ENCODE results near the gene SPATS2L. TPM values are rescaled to one million over a fixed set of nuclear protein-coding genes. Genes with fewer than 3 reads are reported as not detected.
A peak's percentile ranks its signal among the peaks of the same experiment; 100 is the strongest.

The SPATS2L gene
- total and polyA plus RNA-seq, 2 experiments from 2014 or later, result 118 to 154 TPM

DNA sequence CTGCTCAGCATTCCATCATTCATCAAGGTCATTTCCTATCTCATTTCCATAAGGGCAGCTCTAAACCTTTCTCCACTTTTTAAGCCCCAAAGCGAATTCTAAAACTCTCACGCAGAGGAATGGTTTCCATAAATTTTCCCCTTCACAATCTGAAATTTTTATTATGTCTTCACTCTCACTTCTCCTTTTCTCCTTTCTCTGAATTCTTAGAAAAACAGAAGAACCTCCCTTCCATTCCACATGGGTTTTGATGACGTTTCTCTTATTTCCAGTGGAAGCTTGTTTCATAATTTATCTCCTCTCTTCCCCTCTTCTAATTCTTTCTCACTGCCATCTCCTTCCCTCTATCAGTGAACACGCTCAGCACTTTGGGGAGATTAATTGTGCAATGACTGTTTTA lies 97.3 kb downstream of the SPATS2L start (continued):
- no peak for TF ChIP-seq REST (IDR thresholded peaks at IDR 0.05; ENCODE audit: unreplicated experiment)
- TF ChIP-seq, protein P1, sequence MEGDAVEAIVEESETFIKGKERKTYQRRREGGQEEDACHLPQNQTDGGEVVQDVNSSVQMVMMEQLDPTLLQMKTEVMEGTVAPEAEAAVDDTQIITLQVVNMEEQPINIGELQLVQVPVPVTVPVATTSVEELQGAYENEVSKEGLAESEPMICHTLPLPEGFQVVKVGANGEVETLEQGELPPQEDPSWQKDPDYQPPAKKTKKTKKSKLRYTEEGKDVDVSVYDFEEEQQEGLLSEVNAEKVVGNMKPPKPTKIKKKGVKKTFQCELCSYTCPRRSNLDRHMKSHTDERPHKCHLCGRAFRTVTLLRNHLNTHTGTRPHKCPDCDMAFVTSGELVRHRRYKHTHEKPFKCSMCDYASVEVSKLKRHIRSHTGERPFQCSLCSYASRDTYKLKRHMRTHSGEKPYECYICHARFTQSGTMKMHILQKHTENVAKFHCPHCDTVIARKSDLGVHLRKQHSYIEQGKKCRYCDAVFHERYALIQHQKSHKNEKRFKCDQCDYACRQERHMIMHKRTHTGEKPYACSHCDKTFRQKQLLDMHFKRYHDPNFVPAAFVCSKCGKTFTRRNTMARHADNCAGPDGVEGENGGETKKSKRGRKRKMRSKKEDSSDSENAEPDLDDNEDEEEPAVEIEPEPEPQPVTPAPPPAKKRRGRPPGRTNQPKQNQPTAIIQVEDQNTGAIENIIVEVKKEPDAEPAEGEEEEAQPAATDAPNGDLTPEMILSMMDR (conservative IDR thresholded peaks at IDR 0.05; ENCODE audit: low read depth in 2 of 2), result no peak

- no peak for DNase-seq (ENCODE audit: low spot score)
- no peak overlapping the region for H3K4me3 Mint-ChIP-seq
- peaks cover 34% of the 10 kb centered on the region for H3K4me1 Mint-ChIP-seq
- Histone ChIP-seq H3K4me3 (no peak overlapping the region), H3K27me3 (ENCODE audit: insufficient read depth) (no peaks in the 10 kb centered on the region), H3K79me2 (replicated peaks; ENCODE audit: insufficient read depth) (peaks cover 63% of the 10 kb centered on the region), H4K20me1 (replicated peaks; ENCODE audit: insufficient read depth) (no peaks in the 10 kb centered on the region; the same call in 1 of the 2 replicates), H3K27ac (ENCODE audit: low read depth) (no peak overlapping the region), H3K36me3 (ENCODE audit: insufficient read depth) (no peaks in the 10 kb centered on the region), H3K4me2 (no peak overlapping the region), H3K4me1 (ENCODE audit: insufficient read depth) (peaks cover 19% of the 10 kb centered on the region), H3K9me2 (ENCODE audit: insufficient read depth) (no peaks in the 10 kb centered on the region), H2AFZ (no peak overlapping the region), H3F3A (replicated peaks; ENCODE audit: low read depth) (no peaks in the 10 kb centered on the region)
- no peaks in the 10 kb centered on the region for H3K9me3 Mint-ChIP-seq
- H3K27ac Mint-ChIP-seq, result peak overlapping the region; percentile 5; the same call in 1 of the 2 replicates
- H3K36me3 Mint-ChIP-seq (ENCODE audit: low read depth), result peaks cover 46% of the 10 kb centered on the region
- no peak for ATAC-seq
- no peaks in the 10 kb centered on the region for H3K27me3 Mint-ChIP-seq (ENCODE audit: insufficient read depth, low read depth, poor library complexity)
- no peak for TF ChIP-seq JUNB (IDR thresholded peaks at IDR 0.05; ENCODE audit: unreplicated experiment)
- TF ChIP-seq EZH2 (IDR thresholded peaks at IDR 0.05; ENCODE audit: low read depth, unreplicated experiment), result no peak
- TF ChIP-seq, protein P1 (conservative IDR thresholded peaks at IDR 0.05; ENCODE audit: low read depth in 2 of 2), result no peak
- no peak for TF ChIP-seq POLR2AphosphoS5 (IDR thresholded peaks at IDR 0.05; ENCODE audit: low read depth)
- no peak for TF ChIP-seq CREB1 (CRISPR knock-in tag; IDR thresholded peaks at IDR 0.05; ENCODE audit: low read depth)
- TF ChIP-seq, protein P2, sequence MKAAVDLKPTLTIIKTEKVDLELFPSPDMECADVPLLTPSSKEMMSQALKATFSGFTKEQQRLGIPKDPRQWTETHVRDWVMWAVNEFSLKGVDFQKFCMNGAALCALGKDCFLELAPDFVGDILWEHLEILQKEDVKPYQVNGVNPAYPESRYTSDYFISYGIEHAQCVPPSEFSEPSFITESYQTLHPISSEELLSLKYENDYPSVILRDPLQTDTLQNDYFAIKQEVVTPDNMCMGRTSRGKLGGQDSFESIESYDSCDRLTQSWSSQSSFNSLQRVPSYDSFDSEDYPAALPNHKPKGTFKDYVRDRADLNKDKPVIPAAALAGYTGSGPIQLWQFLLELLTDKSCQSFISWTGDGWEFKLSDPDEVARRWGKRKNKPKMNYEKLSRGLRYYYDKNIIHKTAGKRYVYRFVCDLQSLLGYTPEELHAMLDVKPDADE (IDR thresholded peaks at IDR 0.05), result no peak
- TF ChIP-seq NANOG (IDR thresholded peaks at IDR 0.05; ENCODE audit: borderline replicate concordance), result no peak
- no peak for TF ChIP-seq REST (IDR thresholded peaks at IDR 0.05; ENCODE audit: unreplicated experiment)
- TF ChIP-seq STAT1 (IDR thresholded peaks at IDR 0.05; ENCODE audit: unreplicated experiment), result no peak
- no peak for TF ChIP-seq EZH2phosphoT487 (IDR thresholded peaks at IDR 0.05; ENCODE audit: unreplicated experiment)
Observed at GRCh38 chr2:200404615-200405014, 98.1 kb downstream of the SPATS2L start.

Data from GM23338 (cell line).